Endothelial cell of umbilical vein (primary cell): Measurements from ENCODE around the gene EPB41L2. TPM values are rescaled to one million over a fixed set of nuclear protein-coding genes. Genes with fewer than 3 reads are reported as not detected.

Source experiments
- BruUV-seq: library from RNA; stranded (reverse); fragments of 400-500 nt; replicated peaks from 2 replicates; lab custom pipeline; 2021; lab: Mats Ljungman, UMichigan
- CTCF ChIA-PET: fragments of 300-600, 350-600 bp; sonication (Branson Sonifier 250); formaldehyde crosslinking; loops from one replicate; lab custom pipeline; 2021; ENCODE audit warnings: antibody characterized with exemption, inconsistent platforms; lab: Charles Lee
- POLR2A ChIA-PET: fragments of 300-600, 350-600 bp; sonication (Branson Sonifier 250); formaldehyde crosslinking; loops from one replicate; lab custom pipeline; 2021; ENCODE audit warnings: antibody characterized with exemption, inconsistent platforms; lab: Charles Lee
- DNase-seq: peaks from one replicate; pipeline ENCODE4 v3.0.0-alpha.2; 2011; ENCODE audit warnings: low read depth, low spot score
- FAIRE-seq: peaks from 2 replicates; lab custom pipeline; 2011; peaks lifted over from hg19 to GRCh38; lab: Jason Lieb, UNC
- H2AFZ ChIP-seq: 2 replicates; pipeline ENCODE4 v1.6.0; 2012; ENCODE audit warnings: low read depth, low read length, control low read depth, inconsistent platforms
- H3K27ac ChIP-seq: 2 replicates; pipeline ENCODE4 v1.5.1; 2011; ENCODE audit warnings: low read depth, mild to moderate bottlenecking, control low read depth, low read length, moderate library complexity; ENCODE audit not compliant: insufficient read depth
- H3K27me3 ChIP-seq, 2 experiments: 2 replicates each; pipeline versions ENCODE4 v1.6.0 to v1.6.1; 2011; ENCODE audit warnings: low read length in 2 of 2, mixed read lengths in 1 of 2; ENCODE audit not compliant: control insufficient read depth in 2 of 2, insufficient read depth in 2 of 2
- H3K36me3 ChIP-seq, 2 experiments: 2 replicates in 1 of 2; 3 replicates in 1 of 2; pipeline ENCODE4 v1.5.1; 2011; ENCODE audit warnings: low read length in 2 of 2, mild to moderate bottlenecking in 1 of 2, moderate library complexity in 1 of 2; ENCODE audit not compliant: control insufficient read depth in 2 of 2, insufficient read depth in 2 of 2; ENCODE audit errors: extremely low read depth in 1 of 2
- H3K4me1 ChIP-seq: 3 replicates; pipeline ENCODE4 v1.5.1; 2011; ENCODE audit warnings: mild to moderate bottlenecking, low read length; ENCODE audit not compliant: control insufficient read depth, insufficient read depth; ENCODE audit errors: extremely low read depth
- H3K4me2 ChIP-seq: 2 replicates; pipeline ENCODE4 v1.6.1; 2011; ENCODE audit warnings: low read length, control low read depth, mixed read lengths; ENCODE audit not compliant: insufficient read depth
- H3K4me3 ChIP-seq, 3 experiments: fragments of 200-600 bp in 1 of 3; sonication (generic), shearing (Covaris generic) in 1 of 3; replicated peaks in 1 of 3; 2 replicates each; pipeline ENCODE4 v1.5.1; 2011 to 2016; ENCODE audit warnings: control low read depth in 3 of 3, low read length in 3 of 3, mild to moderate bottlenecking in 2 of 3, inconsistent platforms in 1 of 3, low read depth in 1 of 3, moderate library complexity in 1 of 3; ENCODE audit not compliant: insufficient read depth in 1 of 3
- H3K79me2 ChIP-seq: 2 replicates; pipeline ENCODE4 v1.6.0; 2012; ENCODE audit warnings: low read length, inconsistent platforms; ENCODE audit not compliant: control insufficient read depth, insufficient read depth
- H3K9ac ChIP-seq: replicated peaks from 2 replicates; pipeline ENCODE3; 2011; ENCODE audit warnings: low read length, control low read depth; ENCODE audit not compliant: insufficient read depth; ENCODE audit errors: extremely low read depth
- H3K9me1 ChIP-seq: replicated peaks from 3 replicates; pipeline ENCODE4 v1.6.0; 2011; ENCODE audit warnings: mild to moderate bottlenecking, low read length; ENCODE audit not compliant: control insufficient read depth, insufficient read depth; ENCODE audit errors: extremely low read depth
- H3K9me3 ChIP-seq: replicated peaks from 2 replicates; pipeline ENCODE4 v1.5.1; 2012; ENCODE audit warnings: low read length, inconsistent platforms; ENCODE audit not compliant: control insufficient read depth, insufficient read depth
- H4K20me1 ChIP-seq: replicated peaks from 2 replicates; pipeline ENCODE3; 2011; ENCODE audit warnings: mild to moderate bottlenecking, low read length; ENCODE audit not compliant: control insufficient read depth, insufficient read depth; ENCODE audit errors: extremely low read depth
- EZH2 ChIP-seq: IDR thresholded peaks from 2 replicates; pipeline ENCODE4 v1.6.1; 2012; ENCODE audit warnings: borderline replicate concordance, low read depth, mild to moderate bottlenecking, moderate library complexity, low read length, inconsistent platforms; ENCODE audit not compliant: severe bottlenecking
- FOS ChIP-seq: IDR thresholded peaks from 2 replicates; pipeline ENCODE4 v1.6.1; 2011; ENCODE audit warnings: mild to moderate bottlenecking, low read length, moderate library complexity, borderline replicate concordance; ENCODE audit not compliant: insufficient read depth
- GATA2 ChIP-seq: IDR thresholded peaks from 2 replicates; pipeline ENCODE4 v1.7.0; 2011; ENCODE audit warnings: low read depth, mild to moderate bottlenecking, moderate library complexity, mixed read lengths, low read length; ENCODE audit not compliant: insufficient read length, insufficient read depth
- JUN ChIP-seq: IDR thresholded peaks from 2 replicates; pipeline ENCODE4 v1.6.1; 2011; ENCODE audit warnings: borderline replicate concordance, low read depth; ENCODE audit not compliant: insufficient read length, insufficient read depth
- MYC ChIP-seq: IDR thresholded peaks from one replicate; pipeline ENCODE4 v1.6.1; 2011; ENCODE audit warnings: mild to moderate bottlenecking, low read depth, low read length
- POLR2A ChIP-seq: IDR thresholded peaks from 2 replicates; pipeline ENCODE4 v1.6.1; 2012; ENCODE audit warnings: low read depth, mild to moderate bottlenecking, control low read depth, low read length
- POLR2AphosphoS5 ChIP-seq: IDR thresholded peaks from 2 replicates; pipeline ENCODE4 v1.6.1; 2012; ENCODE audit warnings: low read depth, mild to moderate bottlenecking, control low read depth, low read length, moderate library complexity; ENCODE audit not compliant: insufficient read depth
- dilution Hi-C: fragments of 300-500 bp; cut with MboI; formaldehyde crosslinking; loops from one replicate; pipeline ENCODE4 v1.15.0; 2019; ENCODE audit warnings: low sequenced_read_pairs; ENCODE audit not compliant: extremely low pct_ligation_motif_present
- intact Hi-C: fragments of 100-400 bp; cut with micrococcal nuclease; formaldehyde crosslinking; loops from one replicate; pipeline ENCODE4 v1.10.0; 2022
- polyA plus RNA-seq, 4 experiments: library from polyadenylated mRNA; depleted of rRNA in 3 of 4; stranded (reverse) in 3 of 4; unstranded in 1 of 4; fragments of >200 nt; gene quantifications; 2 replicates each; pipeline versions ENCODE4 v1.2.1 to v1.2.3, GENCODE V29; 2011 to 2012; ENCODE audit warnings: missing spikeins in 1 of 4
- total RNA-seq: library from RNA; stranded (reverse); gene quantifications from 2 replicates; pipeline ENCODE4 v1.2.3, GENCODE V29; 2021
- TF ChIP-seq, protein P1 (sequence below), 2 donors: IDR thresholded peaks; 1 replicate in 1 of 2; 2 replicates in 1 of 2; pipeline ENCODE4 v1.5.1; 2011; ENCODE audit warnings: low read length in 2 of 2, mild to moderate bottlenecking in 2 of 2, moderate library complexity in 2 of 2, control low read depth in 1 of 2, inconsistent platforms in 1 of 2, low read depth in 1 of 2; ENCODE audit not compliant: insufficient read depth in 1 of 2; ENCODE audit errors: extremely low read depth in 1 of 2
- TF ChIP-seq, protein P2 (sequence below): IDR thresholded peaks from 2 replicates; pipeline ENCODE4 v1.6.1; 2011; ENCODE audit not compliant: insufficient read depth, insufficient read length

The EPB41L2 gene
- total and polyA plus RNA-seq, 2 donors (not counting 3 experiments of a cell fraction or from before 2014, with no cell fraction given) = 26.5 to 87.7 TPM

DNA sequence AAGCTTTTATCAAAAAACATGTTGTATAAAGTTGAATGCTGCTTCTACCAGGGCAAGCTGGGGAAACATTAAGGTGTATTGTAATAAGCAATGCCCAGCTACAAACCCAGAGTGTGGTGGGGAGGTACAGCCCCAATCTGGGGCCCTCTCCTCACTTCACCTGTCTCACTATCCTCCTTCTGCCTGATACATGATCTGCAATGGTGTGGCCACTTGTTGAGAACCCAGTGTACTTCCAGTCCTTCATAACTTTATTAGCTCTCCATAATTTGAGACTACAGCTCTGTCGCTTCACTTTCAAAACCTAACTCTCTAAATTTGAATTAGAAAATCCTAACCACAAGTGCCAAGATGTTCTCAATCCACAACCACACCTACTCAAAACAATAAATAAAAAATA lies 84.9 kb downstream of the EPB41L2 start:
- H3K27me3 ChIP-seq = no peaks in the 10 kb centered on the region
- H3K4me1 ChIP-seq = peaks cover 6% of the 10 kb centered on the region
- H3K9ac ChIP-seq = no peak overlapping the region
- no peak overlapping the region for H3K4me3 ChIP-seq
- peaks cover 2% of the 10 kb centered on the region for H3K9me1 ChIP-seq
- H4K20me1 ChIP-seq = no peaks in the 10 kb centered on the region
- no peak for FAIRE-seq
- peaks cover 46% of the 10 kb centered on the region for H3K79me2 ChIP-seq
- H3K36me3 ChIP-seq = no peaks in the 10 kb centered on the region
- no peaks in the 10 kb centered on the region for H3K9me3 ChIP-seq
- intact Hi-C loops = no loop called here
- dilution Hi-C loops = no loop called here
- H3K4me2 ChIP-seq = no peak overlapping the region
- POLR2A ChIA-PET = no interaction called here
- CTCF ChIA-PET = interaction anchor here (1.0 to 2.6 kb wide), 3 partner anchors 11 to 61 kb away, joined by 3 to 8 read pairs (median 3); no protein-coding TSS in a partner anchor
- no TSS peak for BruUV-seq
- no peak overlapping the region for H3K27ac ChIP-seq
- no peak for TF ChIP-seq POLR2AphosphoS5
- TF ChIP-seq MYC = no peak
- TF ChIP-seq, protein P1, sequence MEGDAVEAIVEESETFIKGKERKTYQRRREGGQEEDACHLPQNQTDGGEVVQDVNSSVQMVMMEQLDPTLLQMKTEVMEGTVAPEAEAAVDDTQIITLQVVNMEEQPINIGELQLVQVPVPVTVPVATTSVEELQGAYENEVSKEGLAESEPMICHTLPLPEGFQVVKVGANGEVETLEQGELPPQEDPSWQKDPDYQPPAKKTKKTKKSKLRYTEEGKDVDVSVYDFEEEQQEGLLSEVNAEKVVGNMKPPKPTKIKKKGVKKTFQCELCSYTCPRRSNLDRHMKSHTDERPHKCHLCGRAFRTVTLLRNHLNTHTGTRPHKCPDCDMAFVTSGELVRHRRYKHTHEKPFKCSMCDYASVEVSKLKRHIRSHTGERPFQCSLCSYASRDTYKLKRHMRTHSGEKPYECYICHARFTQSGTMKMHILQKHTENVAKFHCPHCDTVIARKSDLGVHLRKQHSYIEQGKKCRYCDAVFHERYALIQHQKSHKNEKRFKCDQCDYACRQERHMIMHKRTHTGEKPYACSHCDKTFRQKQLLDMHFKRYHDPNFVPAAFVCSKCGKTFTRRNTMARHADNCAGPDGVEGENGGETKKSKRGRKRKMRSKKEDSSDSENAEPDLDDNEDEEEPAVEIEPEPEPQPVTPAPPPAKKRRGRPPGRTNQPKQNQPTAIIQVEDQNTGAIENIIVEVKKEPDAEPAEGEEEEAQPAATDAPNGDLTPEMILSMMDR (IDR thresholded peaks at IDR 0.05; ENCODE audit: extremely low read depth in 1 of 2, insufficient read depth in 1 of 2, low read depth in 1 of 2, low read length in 2 of 2) = no peak
- TF ChIP-seq JUN = no peak
- TF ChIP-seq POLR2A = no peak
- TF ChIP-seq GATA2 = no peak
- no peak for TF ChIP-seq EZH2
- TF ChIP-seq, protein P2, sequence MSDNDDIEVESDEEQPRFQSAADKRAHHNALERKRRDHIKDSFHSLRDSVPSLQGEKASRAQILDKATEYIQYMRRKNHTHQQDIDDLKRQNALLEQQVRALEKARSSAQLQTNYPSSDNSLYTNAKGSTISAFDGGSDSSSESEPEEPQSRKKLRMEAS = no peak
- no peak for TF ChIP-seq FOS
- no peak overlapping the region for H2AFZ ChIP-seq
- DNase-seq = no peak
